CD14-positive monocyte (primary cell): ENCODE results near the gene DLGAP1. TPM values are rescaled to one million over a fixed set of nuclear protein-coding genes. Genes with fewer than 3 reads are reported as not detected.

Source experiments
- DNase-seq, 3 donors: peaks; one replicate each; pipeline ENCODE4 v3.0.0-alpha.2; 2011 to 2022
- H2AFZ ChIP-seq: 2 replicates; pipeline ENCODE4 v1.6.0; 2012; ENCODE audit warnings: mild to moderate bottlenecking, low read depth, low read length, inconsistent platforms; ENCODE audit not compliant: insufficient read depth, poor library complexity, severe bottlenecking
- H3K27ac ChIP-seq, 2 donors: 1 replicate in 1 of 2; 2 replicates in 1 of 2; pipeline ENCODE4 v1.5.1; 2012 to 2013; ENCODE audit warnings: low read length in 2 of 2, control low read depth in 1 of 2, inconsistent platforms in 1 of 2, low read depth in 1 of 2, mild to moderate bottlenecking in 1 of 2
- H3K27me3 ChIP-seq, 2 donors: one replicate each; pipeline versions ENCODE4 v1.6.0 to v1.6.1; 2011 to 2013; ENCODE audit warnings: low read length in 2 of 2; ENCODE audit not compliant: control insufficient read depth in 2 of 2, insufficient read depth in 2 of 2
- H3K36me3 ChIP-seq, 2 donors: replicated peaks in 1 of 2; 1 replicate in 1 of 2; 2 replicates in 1 of 2; pipeline versions ENCODE4 v1.5.1 to v1.6.1; 2012 to 2013; ENCODE audit warnings: low read length in 2 of 2, control low read depth in 1 of 2, inconsistent platforms in 1 of 2, mild to moderate bottlenecking in 1 of 2; ENCODE audit not compliant: insufficient read depth in 2 of 2, control insufficient read depth in 1 of 2
- H3K4me1 ChIP-seq, 2 donors: 1 replicate in 1 of 2; 2 replicates in 1 of 2; pipeline versions ENCODE4 v1.5.1 to v1.6.1; 2012 to 2013; ENCODE audit warnings: low read length in 2 of 2, control low read depth in 1 of 2, inconsistent platforms in 1 of 2, mild to moderate bottlenecking in 1 of 2, moderate library complexity in 1 of 2; ENCODE audit not compliant: insufficient read depth in 2 of 2, control insufficient read depth in 1 of 2
- H3K4me2 ChIP-seq: replicated peaks from 2 replicates; pipeline ENCODE3; 2012; ENCODE audit warnings: low read length, moderate library complexity, mild to moderate bottlenecking; ENCODE audit not compliant: poor library complexity, severe bottlenecking; ENCODE audit errors: extremely low read depth
- H3K4me3 ChIP-seq, 3 experiments: fragments of 200-600 bp in 1 of 3; sonication (generic) in 1 of 3; replicated peaks in 1 of 3; 1 replicate in 2 of 3; 2 replicates in 1 of 3; pipeline ENCODE4 v1.5.1; 2011 to 2013; ENCODE audit warnings: low read length in 3 of 3, mild to moderate bottlenecking in 3 of 3, control low read depth in 2 of 3, low read depth in 2 of 3, inconsistent platforms in 1 of 3, moderate library complexity in 1 of 3
- H3K79me2 ChIP-seq: 2 replicates; pipeline ENCODE4 v1.6.0; 2012; ENCODE audit warnings: mild to moderate bottlenecking, control low read depth, inconsistent platforms, low read length, moderate library complexity; ENCODE audit not compliant: insufficient read depth
- H3K9ac ChIP-seq: 2 replicates; pipeline ENCODE4 v1.6.0; 2017; ENCODE audit warnings: low read length, mild to moderate bottlenecking; ENCODE audit not compliant: insufficient read depth, poor library complexity, severe bottlenecking
- H3K9me3 ChIP-seq, 2 donors: replicated peaks in 1 of 2; 1 replicate in 1 of 2; 2 replicates in 1 of 2; pipeline versions ENCODE4 v1.5.1 to v1.6.1; 2012 to 2013; ENCODE audit warnings: low read length in 2 of 2, control low read depth in 1 of 2; ENCODE audit not compliant: control insufficient read depth in 1 of 2, insufficient read depth in 1 of 2
- H4K20me1 ChIP-seq: 2 replicates; pipeline ENCODE4 v1.6.0; 2012; ENCODE audit warnings: mild to moderate bottlenecking, low read length, control low read depth, moderate library complexity; ENCODE audit not compliant: insufficient read depth
- H3K27ac Mint-ChIP-seq, 7 donors: one replicate each; pipeline ENCODE4 v1.8.0; 2020; ENCODE audit warnings: mild to moderate bottlenecking in 7 of 7, mixed read lengths in 7 of 7, moderate library complexity in 6 of 7, inconsistent platforms in 2 of 7
- H3K27me3 Mint-ChIP-seq, 3 donors: one replicate each; pipeline ENCODE4 v1.8.0; 2021 to 2022; ENCODE audit warnings: low read depth in 3 of 3, mild to moderate bottlenecking in 3 of 3, mixed read lengths in 3 of 3, moderate library complexity in 3 of 3, inconsistent platforms in 1 of 3
- H3K36me3 Mint-ChIP-seq, 2 donors: one replicate each; pipeline ENCODE4 v1.8.0; 2020; ENCODE audit warnings: mixed read lengths in 2 of 2, inconsistent platforms in 1 of 2, mild to moderate bottlenecking in 1 of 2
- H3K4me1 Mint-ChIP-seq: one replicate; pipeline ENCODE4 v1.8.0; 2020; ENCODE audit warnings: mild to moderate bottlenecking, mixed read lengths
- H3K4me3 Mint-ChIP-seq, 2 donors: one replicate each; pipeline ENCODE4 v1.8.0; 2020; ENCODE audit warnings: mild to moderate bottlenecking in 2 of 2, mixed read lengths in 2 of 2, moderate library complexity in 1 of 2
- H3K9me3 Mint-ChIP-seq, 7 donors: one replicate each; pipeline ENCODE4 v1.8.0; 2020 to 2022; ENCODE audit warnings: mixed read lengths in 7 of 7, mild to moderate bottlenecking in 6 of 7, moderate library complexity in 6 of 7, inconsistent platforms in 2 of 7
- WGBS: methylation state at CpG from one replicate; pipeline ENCODE4 v1.1.5; 2013; ENCODE audit warnings: missing lambda C conversion rate; ENCODE audit not compliant: insufficient coverage; 5-methylcytosine and 5-hydroxymethylcytosine counted together
- intact Hi-C, 2 donors: fragments of 100-400 bp; cut with micrococcal nuclease; formaldehyde crosslinking; loops; one replicate each; pipeline versions ENCODE4 v1.15.0 to v1.15.1; 2023
- polyA plus RNA-seq, 3 donors: library from polyadenylated mRNA; depleted of rRNA in 1 of 3; unstranded in 2 of 3; stranded (reverse) in 1 of 3; fragments of 300-500 nt in 2 of 3; fragments of >200 nt in 1 of 3; fragmentation: Illumina TruSeq in 2 of 3; gene quantifications; 1 replicate in 2 of 3; 2 replicates in 1 of 3; pipeline ENCODE4 v1.2.3, GENCODE V29; 2012 to 2021
- TF ChIP-seq, protein P1 (sequence below): fragments of 200-600 bp; IDR thresholded peaks from one replicate; pipeline ENCODE4 v1.8.0; 2022; ENCODE audit warnings: antibody characterized with exemption, mild to moderate bottlenecking

DLGAP1 gene
- polyA plus RNA-seq, 3 donors = 0.09 to 0.42 TPM; not detected in 1

DNA sequence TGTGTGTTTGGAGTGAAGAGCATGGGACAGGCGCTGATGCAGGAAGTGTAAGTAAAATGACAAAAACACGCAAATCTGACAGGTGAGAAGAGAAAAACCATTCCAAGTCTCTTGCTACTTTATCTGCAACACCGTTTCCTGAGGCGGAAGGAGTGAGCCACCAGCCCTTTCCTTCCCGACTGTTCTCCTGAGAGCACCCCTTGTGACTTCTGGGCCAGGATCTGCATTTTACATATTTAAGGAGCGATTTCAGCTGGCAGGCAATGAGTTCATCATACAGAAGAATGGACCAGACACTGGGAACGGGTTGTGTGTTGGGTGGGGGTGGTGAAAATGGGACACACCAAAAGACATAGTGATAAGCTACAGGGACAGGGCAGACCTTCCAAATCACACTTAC lies 727.8 kb downstream of the DLGAP1 start:
- Histone ChIP-seq H3K36me3 (no peaks in the 10 kb centered on the region), H2AFZ (no peak overlapping the region), H3K4me1 (peaks cover 50% of the 10 kb centered on the region in 2 donors), H3K27ac (peak overlapping the region in 1 of 2 donors; percentile 88), H3K4me3 (no peak overlapping the region), H4K20me1 (no peaks in the 10 kb centered on the region), H3K9me3 (no peaks in the 10 kb centered on the region), H3K79me2 (no peaks in the 10 kb centered on the region), H3K4me2 (no peak overlapping the region), H3K9ac (no peak overlapping the region), H3K27me3 (no peaks in the 10 kb centered on the region)
- no peak for DNase-seq
- Mint-ChIP-seq H3K27me3 (no peaks in the 10 kb centered on the region), H3K9me3 (peaks cover 0 to 7% (median 0%) of the 10 kb centered on the region in 7 donors), H3K36me3 (no peaks in the 10 kb centered on the region), H3K27ac (peak overlapping the region in 4 of 7 donors; percentile 87 to 94 (median 92)), H3K4me1 (peaks cover 52% of the 10 kb centered on the region), H3K4me3 (no peak overlapping the region)
- WGBS = 79% methylated on average over 3 of the region's 7 CpGs
- intact Hi-C loops = loop anchor here in 1 of 2 donors (10.0 kb wide), 1 partner anchor 132 kb away; no protein-coding TSS in a partner anchor
- TF ChIP-seq, protein P1, sequence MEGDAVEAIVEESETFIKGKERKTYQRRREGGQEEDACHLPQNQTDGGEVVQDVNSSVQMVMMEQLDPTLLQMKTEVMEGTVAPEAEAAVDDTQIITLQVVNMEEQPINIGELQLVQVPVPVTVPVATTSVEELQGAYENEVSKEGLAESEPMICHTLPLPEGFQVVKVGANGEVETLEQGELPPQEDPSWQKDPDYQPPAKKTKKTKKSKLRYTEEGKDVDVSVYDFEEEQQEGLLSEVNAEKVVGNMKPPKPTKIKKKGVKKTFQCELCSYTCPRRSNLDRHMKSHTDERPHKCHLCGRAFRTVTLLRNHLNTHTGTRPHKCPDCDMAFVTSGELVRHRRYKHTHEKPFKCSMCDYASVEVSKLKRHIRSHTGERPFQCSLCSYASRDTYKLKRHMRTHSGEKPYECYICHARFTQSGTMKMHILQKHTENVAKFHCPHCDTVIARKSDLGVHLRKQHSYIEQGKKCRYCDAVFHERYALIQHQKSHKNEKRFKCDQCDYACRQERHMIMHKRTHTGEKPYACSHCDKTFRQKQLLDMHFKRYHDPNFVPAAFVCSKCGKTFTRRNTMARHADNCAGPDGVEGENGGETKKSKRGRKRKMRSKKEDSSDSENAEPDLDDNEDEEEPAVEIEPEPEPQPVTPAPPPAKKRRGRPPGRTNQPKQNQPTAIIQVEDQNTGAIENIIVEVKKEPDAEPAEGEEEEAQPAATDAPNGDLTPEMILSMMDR = no peak

GRCh38 chr18:3726238-3726951 lies 728.7 kb downstream of the DLGAP1 start:
- no peaks in the 10 kb centered on the region for H3K36me3 Mint-ChIP-seq
- Histone ChIP-seq H3K9me3 (no peaks in the 10 kb centered on the region), H3K4me3 (peak overlapping the region in 1 of 3 experiments; percentile 41), H3K79me2 (no peaks in the 10 kb centered on the region), H3K4me1 (peaks cover 59% of the 10 kb centered on the region in 2 donors), H3K4me2 (peak overlapping the region; percentile 57), H3K27me3 (no peaks in the 10 kb centered on the region), H4K20me1 (no peaks in the 10 kb centered on the region), H2AFZ (no peak overlapping the region), H3K27ac (peak overlapping the region; percentile 46 to 88), H3K9ac (no peak overlapping the region), H3K36me3 (no peaks in the 10 kb centered on the region)
- WGBS = no CpG with 5 or more reads among the region's 4 CpGs
- peak; percentile 53 to 69 (median 58) for DNase-seq
- TF ChIP-seq, protein P1 = no peak
- H3K27ac Mint-ChIP-seq = peak overlapping the region; percentile 92 to 97 (median 93)
- peak overlapping the region in 1 of 2 donors; percentile 50 for H3K4me3 Mint-ChIP-seq
- no peaks in the 10 kb centered on the region for H3K27me3 Mint-ChIP-seq
- intact Hi-C loops = loop anchor here in 1 of 2 donors (10.0 kb wide), 1 partner anchor 132 kb away; no protein-coding TSS in a partner anchor
- peaks cover 0 to 7% (median 0%) of the 10 kb centered on the region in 7 donors for H3K9me3 Mint-ChIP-seq
- peaks cover 60% of the 10 kb centered on the region for H3K4me1 Mint-ChIP-seq
